Ovary (tissue), 9 donors: ENCODE results near the gene ARL11. TPM values are rescaled to one million over a fixed set of nuclear protein-coding genes. Genes with fewer than 3 reads are reported as not detected.

Source experiments
- DNase-seq, 5 donors: peaks; one replicate each; pipeline ENCODE4 v3.0.0-alpha.2; 2019 to 2020
- H3K27ac ChIP-seq, 2 donors: fragments of 200-600 bp; one replicate each; pipeline versions ENCODE4 v1.5.1 to v1.8.0; 2019 to 2022
- H3K27me3 ChIP-seq: fragments of 200-600 bp; one replicate; pipeline ENCODE4 v1.8.0; 2022
- H3K36me3 ChIP-seq: fragments of 200-600 bp; sonication (generic); one replicate; pipeline ENCODE4 v1.5.1; 2019
- H3K4me1 ChIP-seq: one replicate; pipeline ENCODE4 v1.8.1; 2013; ENCODE audit warnings: mild to moderate bottlenecking, moderate library complexity; ENCODE audit not compliant: insufficient read depth
- H3K4me3 ChIP-seq: fragments of 200-600 bp; sonication (generic); one replicate; pipeline ENCODE4 v1.5.1; 2017
- H3K9me3 ChIP-seq, 2 donors: fragments of 200-600 bp in 1 of 2; sonication (generic) in 1 of 2; one replicate each; pipeline versions ENCODE4 v1.5.1 to v1.8.1; 2013 to 2019; ENCODE audit warnings: mild to moderate bottlenecking in 1 of 2, moderate library complexity in 1 of 2
- CTCF ChIP-seq, 3 donors: fragments of 450-650 bp in 2 of 3; fragments of 200-600 bp in 1 of 3; IDR thresholded peaks; one replicate each; pipeline versions ENCODE4 v1.5.1 to v1.8.0; 2016 to 2022; ENCODE audit warnings: antibody characterized with exemption in 3 of 3, mild to moderate bottlenecking in 1 of 3
- EP300 ChIP-seq: sonication (generic); formaldehyde crosslinking; IDR thresholded peaks from one replicate; pipeline ENCODE4 v1.6.1; 2017; ENCODE audit warnings: antibody characterized with exemption
- POLR2A ChIP-seq: fragments of 450-650 bp; IDR thresholded peaks from one replicate; pipeline ENCODE4 v1.6.1; 2017; ENCODE audit warnings: antibody characterized with exemption, mild to moderate bottlenecking, moderate library complexity
- WGBS, 3 donors: extraction: QIAGEN DNeasy Blood & Tissue Kit in 1 of 3; methylation state at CpG; one replicate each; pipeline versions ENCODE4 v1.1.5 to v1.1.7; 2013 to 2017; 5-methylcytosine and 5-hydroxymethylcytosine counted together
- intact Hi-C, 4 donors: fragments of 100-400 bp; cut with DNase I; formaldehyde crosslinking; loops; one replicate each; pipeline versions ENCODE4 v1.11.0 to v1.15.1; 2022 to 2023
- polyA plus RNA-seq, 2 donors: library from polyadenylated mRNA; stranded (reverse); fragments of 200-250 nt in 1 of 2; fragments of 350-450 nt in 1 of 2; fragmentation: Illumina TruSeq in 1 of 2; extraction: RNeasy Lipid Tissue Mini Kit (QIAGEN cat#74804) in 1 of 2; gene quantifications; one replicate each; pipeline ENCODE4 v1.2.3, GENCODE V29; 2013 to 2014
- total RNA-seq, 7 donors: library from RNA; depleted of rRNA in 2 of 7; stranded (reverse); fragments of >200 nt in 2 of 7; fragmentation: NEBNext Ultra II Directional in 3 of 7; extraction: Animal tissue kit (Norgen Biotek cat#: 25700) in 3 of 7; gene quantifications; one replicate each; pipeline versions ENCODE4 v1.1.0 to v1.2.4, GENCODE V29; 2016 to 2023
- donor health status: DM: no; HTN: no; CAD: no; lungs with moderate emphysema.
- donor health status: DM: no; HTN: no; CAD: no.
- donor health status: Bipolar disorder and iron deficiency.
- donor health status: DM: yes; HTN: yes; CAD: no.
- donor health status: DM: no; HTN: no; CAD: no.
- donor health status: DM: yes; HTN: yes; CAD: no.

The ARL11 gene
- total and polyA plus RNA-seq, 9 donors, result 0.15 to 0.93 (median 0.28) TPM

- intact Hi-C loops, result no loop called here
- WGBS, 3 donors, result 38 to 53% (median 41%) methylated on average over 10 of the region's 10 CpGs
- TF ChIP-seq POLR2A, result no peak
- no peak for TF ChIP-seq CTCF (IDR thresholded peaks at IDR 0.05)
- no peak for TF ChIP-seq EP300
- Histone ChIP-seq H3K36me3 (no peaks in the 10 kb centered on the region), H3K4me3 (peak overlapping the region; percentile 16), H3K4me1 (no peaks in the 10 kb centered on the region), H3K9me3 (no peaks in the 10 kb centered on the region), H3K27me3 (no peaks in the 10 kb centered on the region), H3K27ac (no peak overlapping the region)
- peak in 4 of 5 donors; percentile 27 to 46 (median 40) for DNase-seq
Measured at GRCh38 chr13:49635599-49636433, 7.5 kb downstream of the ARL11 start.

GRCh38 chr13:49636705-49637104 is 8.4 kb downstream of the ARL11 start:
- no peaks in the 10 kb centered on the region for H3K27me3 ChIP-seq
- H3K4me1 ChIP-seq, result no peaks in the 10 kb centered on the region
- DNase-seq, result no peak
- 96 to 97% (median 97%) methylated on average over 5 of the region's 5 CpGs for WGBS, 3 donors
- no peaks in the 10 kb centered on the region for H3K36me3 ChIP-seq
- no peak for TF ChIP-seq CTCF (IDR thresholded peaks at IDR 0.05)
- TF ChIP-seq POLR2A, result no peak
- TF ChIP-seq EP300, result no peak
- no peak overlapping the region for H3K4me3 ChIP-seq
- H3K27ac ChIP-seq, result no peak overlapping the region
- intact Hi-C loops, result no loop called here
- no peaks in the 10 kb centered on the region for H3K9me3 ChIP-seq

- Histone ChIP-seq H3K36me3 (no peaks in the 10 kb centered on the region), H3K9me3 (no peaks in the 10 kb centered on the region), H3K27ac (no peak overlapping the region), H3K27me3 (no peaks in the 10 kb centered on the region), H3K4me1 (no peaks in the 10 kb centered on the region), H3K4me3 (no peak overlapping the region)
- TF ChIP-seq POLR2A (no peak), EP300 (no peak), CTCF (IDR thresholded peaks at IDR 0.05) (no peak)
- 72 to 81% (median 74%) methylated on average over 4 of the region's 4 CpGs for WGBS, 3 donors
- intact Hi-C loops, result no loop called here
- DNase-seq, result no peak
Measured at GRCh38 chr13:49638030-49638743, 9.9 kb downstream of the ARL11 start.

- intact Hi-C loops, result no loop called here
- Histone ChIP-seq H3K27me3 (no peaks in the 10 kb centered on the region), H3K36me3 (no peaks in the 10 kb centered on the region), H3K27ac (no peak overlapping the region), H3K4me3 (no peak overlapping the region), H3K4me1 (no peaks in the 10 kb centered on the region), H3K9me3 (no peaks in the 10 kb centered on the region)
- 90 to 93% (median 91%) methylated on average over 2 of the region's 2 CpGs for WGBS, 3 donors
- no peak for DNase-seq
- TF ChIP-seq POLR2A (no peak), EP300 (no peak), CTCF (IDR thresholded peaks at IDR 0.05) (no peak)
Measured at GRCh38 chr13:49638744-49639072, 10.4 kb downstream of the ARL11 start.
